Renal cortex interstitium (tissue), 11 donors: ENCODE data around the gene FOXL1. TPM values are rescaled to one million over a fixed set of nuclear protein-coding genes. Genes with fewer than 3 reads are reported as not detected.

Experiments used
- DNase-seq, 11 donors: peaks; one replicate each; pipeline ENCODE4 v3.0.0-alpha.2; 2013; ENCODE audit warnings: low read depth in 9 of 11, low spot score in 4 of 11; ENCODE audit errors: extremely low read depth in 1 of 11
- polyA plus RNA-seq, 3 donors: library from polyadenylated mRNA; unstranded; fragments of 120-200 nt; gene quantifications; one replicate each; pipeline ENCODE4 v1.2.1, GENCODE V29; 2013; ENCODE audit not compliant: insufficient read length in 3 of 3

The FOXL1 gene
- polyA plus RNA-seq, 3 donors = 11.3 to 17.8 (median 16.1) TPM

DNA sequence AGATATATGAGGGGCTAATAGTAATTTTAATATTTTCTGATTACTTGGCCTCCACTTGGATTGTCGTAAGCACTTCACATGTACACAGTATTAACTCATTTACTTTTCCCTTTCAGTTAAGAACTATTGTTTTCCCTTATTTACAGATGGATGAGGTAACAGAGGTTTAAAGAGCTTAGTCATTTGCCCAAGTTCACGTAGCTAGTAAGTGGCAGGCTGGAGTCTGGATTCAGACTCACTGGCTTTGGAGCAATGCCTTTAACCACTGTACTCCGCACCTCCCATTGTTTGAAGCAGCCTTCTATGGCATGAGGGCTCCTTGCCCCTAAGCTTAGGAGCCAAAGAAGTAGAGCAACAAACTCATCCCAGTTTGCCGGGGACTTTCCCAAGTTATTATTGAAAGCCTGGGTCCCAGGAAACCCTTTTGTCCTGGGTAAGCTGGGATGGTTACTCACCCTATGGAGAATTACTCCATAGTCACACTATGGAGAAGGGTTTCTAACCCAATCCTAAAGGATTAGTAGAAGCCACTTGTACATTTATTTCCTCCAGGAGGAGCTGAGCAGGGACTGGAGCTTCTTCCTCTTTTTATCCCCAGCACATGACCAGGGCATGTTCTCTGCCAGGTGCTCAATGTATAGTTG is 12.3 kb downstream of the FOXL1 start:
- DNase-seq = no peak

DNA sequence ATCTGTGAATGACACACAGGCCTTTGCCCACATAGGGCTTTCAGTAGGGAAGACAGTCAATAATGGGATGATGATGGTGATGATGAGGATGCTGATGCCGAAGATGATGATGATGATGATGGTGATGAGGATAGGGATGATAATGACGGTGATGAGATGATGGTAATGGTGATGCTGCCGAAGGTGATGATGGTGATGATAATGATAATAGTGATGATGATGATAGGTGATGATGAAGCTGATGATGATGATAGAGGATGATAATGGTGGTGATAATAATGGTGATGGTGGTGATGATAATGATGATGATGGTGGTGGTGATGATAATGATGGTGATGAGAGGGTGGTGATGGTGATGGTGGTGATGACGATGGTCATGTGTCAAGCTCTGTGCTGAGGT is 12.9 kb downstream of the FOXL1 start:
- no peak for DNase-seq

DNA sequence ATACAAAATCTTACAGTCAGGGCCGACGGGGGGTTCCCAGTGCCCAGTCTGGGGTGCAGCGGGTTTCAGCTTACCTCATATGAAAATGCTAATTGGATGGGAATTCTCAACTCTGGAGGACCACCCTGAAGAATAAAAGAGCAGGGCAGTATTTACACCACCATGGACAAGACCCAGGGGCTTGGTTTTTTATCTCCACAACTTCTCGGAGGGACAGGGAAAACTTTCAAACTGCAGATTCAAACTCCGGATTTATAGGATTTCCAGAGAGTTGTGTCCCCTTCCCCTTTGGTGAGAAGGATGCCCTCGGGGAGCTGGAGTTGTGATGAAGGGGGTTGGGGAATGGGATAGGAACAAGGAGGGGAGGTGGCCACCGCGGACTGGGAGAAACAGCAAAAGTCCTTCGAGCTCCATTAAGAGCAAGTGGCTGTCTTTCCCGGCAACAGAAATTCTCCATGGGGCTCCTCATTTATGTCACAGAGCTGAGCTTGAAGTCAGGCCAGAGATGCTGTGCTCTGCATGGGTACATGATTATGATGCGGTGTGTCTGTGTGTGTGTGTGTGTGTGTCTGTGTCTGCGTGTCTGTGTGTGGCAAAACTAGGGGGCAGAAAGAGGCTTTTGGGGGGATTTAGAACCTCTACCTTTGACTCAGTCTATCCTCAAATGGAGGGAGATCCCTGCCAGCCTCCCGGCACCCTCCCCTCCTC is 15.7 kb downstream of the FOXL1 start:
- DNase-seq = no peak

DNA sequence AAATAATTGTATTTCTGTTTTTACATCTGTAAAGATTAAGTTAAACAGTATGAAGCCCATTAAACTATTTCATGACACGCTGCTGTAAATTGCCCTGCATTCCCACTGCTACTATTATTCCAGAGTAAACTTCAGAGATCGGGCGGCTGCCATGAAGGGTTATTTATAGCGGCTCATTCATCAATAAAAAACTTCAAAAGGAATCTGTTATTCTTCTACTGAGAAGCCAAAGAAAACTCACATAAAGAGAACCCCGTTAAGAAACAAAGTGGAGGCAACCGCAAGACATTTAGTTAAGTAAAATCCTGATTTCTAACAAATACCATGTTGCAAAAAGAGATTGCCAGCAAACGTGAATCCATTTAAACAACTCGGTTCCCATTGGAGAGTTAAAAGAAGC is 16.4 kb downstream of the FOXL1 start:
- peak in 1 of 11 donors; percentile 72 for DNase-seq

DNA sequence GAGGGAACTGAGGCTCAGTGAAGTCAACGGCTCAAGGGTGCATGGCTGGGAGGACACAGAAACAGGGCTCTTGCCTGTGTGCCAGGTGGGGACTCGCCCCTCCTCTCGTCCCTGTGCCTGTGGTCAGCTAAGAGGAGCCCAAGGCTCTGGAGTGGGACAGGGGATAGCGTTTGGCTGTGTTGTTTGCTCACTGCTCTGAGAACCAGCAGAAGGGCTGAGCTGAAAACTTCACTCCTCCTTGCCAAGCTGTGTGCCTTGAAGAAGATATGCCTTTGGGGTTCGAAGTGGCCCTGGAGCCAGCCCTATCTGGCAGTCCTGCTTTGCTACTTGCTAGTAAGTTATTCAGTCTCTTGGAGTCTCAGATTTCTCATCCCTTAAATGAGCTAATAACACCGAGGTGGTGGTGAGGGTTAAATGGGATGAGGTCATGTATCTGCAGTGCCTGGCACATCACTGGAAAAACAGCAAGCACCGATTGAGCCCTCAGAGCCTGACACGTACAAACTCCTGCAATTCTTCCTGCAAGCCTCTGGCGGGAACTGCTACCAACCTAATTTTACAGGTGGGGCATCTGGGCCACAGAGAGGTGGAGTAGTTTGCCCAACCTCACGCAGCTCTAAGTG is 17.7 kb downstream of the FOXL1 start:
- no peak for DNase-seq

DNA sequence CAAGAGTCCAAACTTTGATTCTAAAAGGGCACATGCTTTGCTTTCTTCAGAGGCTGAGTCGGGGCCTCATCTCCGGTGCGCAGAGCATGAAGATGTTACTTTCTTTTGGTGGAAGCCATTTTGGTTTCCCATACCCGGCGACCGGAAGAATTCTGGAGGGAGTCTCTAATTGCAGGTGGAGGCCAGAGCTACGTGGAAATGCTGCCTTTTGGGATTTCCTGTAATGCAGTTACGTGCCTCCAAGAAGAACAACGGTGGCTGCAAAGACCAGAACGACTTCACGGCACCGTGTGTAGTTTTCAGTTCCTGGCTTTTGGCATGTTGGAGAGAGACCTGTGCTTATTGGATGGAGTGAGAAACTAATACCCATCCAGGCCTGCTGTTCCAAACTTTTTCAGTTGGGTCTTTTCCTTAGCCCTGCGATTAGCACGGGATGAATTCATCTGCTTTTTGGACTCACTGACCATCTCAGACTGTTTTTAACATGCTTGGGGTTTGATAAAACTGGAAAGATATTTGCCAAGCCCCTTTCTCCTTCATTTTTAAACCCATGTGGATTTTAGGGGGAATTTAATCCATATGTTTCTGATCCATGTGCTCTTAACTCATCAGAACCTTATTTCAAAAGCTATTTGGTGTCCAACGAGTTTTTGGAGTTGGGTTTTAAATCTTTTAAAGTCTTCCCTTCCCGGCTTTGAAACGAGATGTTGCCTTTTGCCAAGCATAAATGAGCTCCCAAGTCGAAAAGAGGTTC is 19.0 kb downstream of the FOXL1 start:
- no peak for DNase-seq

DNA sequence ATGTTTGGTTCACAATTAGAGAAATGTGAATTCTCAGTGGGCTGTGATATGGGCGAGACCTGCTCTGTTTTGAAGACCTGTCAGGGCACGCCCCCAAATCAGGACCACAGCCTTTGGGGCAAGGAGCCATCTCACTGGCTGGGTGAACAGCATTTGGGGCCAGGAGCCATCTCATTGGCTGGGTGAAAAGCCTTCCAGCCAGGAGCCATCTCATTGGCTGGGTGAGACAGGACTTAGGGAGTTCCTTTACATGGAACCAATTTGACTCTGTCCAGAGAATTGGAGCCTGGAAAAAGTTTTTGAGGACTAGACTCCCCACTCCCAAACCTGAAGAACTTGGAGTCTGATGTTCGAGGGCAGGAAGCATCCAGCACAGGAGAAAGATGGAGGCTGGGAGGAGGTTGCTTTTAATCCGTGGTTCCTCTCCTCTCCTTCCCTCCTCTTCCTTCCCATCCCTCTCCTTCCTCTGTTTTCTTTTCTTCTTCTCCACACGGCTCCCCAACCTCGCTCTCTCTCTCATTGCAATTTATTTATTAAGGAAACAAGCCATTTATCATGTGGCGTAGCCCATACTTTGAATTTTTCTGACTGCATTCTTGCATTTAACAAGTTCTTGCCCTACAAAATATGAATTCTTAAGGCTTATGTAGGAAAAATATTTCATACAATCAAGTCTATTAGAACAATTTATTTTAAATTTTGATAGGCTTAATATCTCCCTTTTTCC is 19.7 kb downstream of the FOXL1 start:
- DNase-seq = no peak

DNA sequence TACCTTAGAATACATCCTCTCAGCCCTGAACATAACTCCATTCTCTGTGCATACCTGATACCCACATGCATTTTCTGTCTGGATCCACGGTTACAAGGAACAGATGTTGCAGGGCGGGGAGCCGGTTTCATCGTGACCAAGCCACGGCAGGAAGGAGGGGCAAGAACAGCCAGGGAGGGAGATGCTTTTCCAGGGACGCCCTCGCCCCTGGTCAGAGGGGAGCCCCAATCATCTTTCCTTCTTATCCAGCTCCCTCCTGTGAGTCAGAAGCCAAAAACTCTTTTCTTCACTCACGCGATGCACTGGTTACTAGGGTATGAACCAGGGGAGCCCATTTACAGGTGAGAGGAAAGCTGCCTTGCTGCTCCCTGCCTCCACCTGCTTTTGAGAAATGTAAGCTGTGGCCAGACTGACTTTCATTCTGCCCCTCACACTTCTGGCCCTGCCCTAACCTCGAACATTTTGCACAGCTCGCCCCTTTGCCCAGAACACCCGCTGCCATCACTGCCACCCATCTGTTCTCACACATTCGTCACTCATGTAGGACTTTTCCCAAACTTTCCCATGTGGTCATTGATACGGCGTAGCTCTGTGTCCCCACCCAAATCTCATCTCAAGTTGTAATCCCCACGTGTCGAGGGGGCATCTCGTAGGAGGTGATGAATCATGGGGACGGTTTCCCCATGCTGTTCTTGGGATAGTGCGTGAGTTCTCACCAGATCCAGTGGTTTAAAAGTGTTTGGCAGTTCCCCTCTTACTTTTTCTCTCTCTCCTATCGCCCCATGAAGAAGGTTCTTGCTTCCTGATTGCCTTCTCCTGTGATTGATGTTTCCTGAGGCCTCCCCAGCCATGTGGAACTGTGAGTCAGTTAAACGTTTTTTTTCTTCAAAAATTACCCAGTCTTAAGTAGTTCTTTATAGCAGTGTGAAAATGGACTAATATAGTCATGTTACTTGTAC is 20.5 kb downstream of the FOXL1 start:
- DNase-seq = no peak

DNA sequence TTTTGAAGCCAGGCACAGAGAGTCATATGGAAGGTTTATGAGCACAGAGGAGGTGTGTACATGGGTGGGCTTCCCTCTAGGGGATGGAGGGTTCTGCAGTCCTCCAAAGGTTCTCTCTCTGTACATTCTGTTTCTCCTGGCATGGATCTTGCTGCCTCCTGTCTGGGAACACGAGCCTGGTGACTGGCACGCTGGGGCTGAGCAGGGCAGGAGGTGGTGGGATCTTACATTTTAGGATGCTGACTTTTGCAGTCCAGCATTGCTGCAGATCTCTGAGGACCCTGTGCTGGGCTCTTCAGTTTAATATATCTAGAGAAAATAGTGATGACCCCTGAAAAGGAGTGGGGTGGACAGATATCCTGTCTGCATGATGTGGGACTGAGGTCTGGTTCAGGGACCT is 23.0 kb downstream of the FOXL1 start:
- no peak for DNase-seq

DNA sequence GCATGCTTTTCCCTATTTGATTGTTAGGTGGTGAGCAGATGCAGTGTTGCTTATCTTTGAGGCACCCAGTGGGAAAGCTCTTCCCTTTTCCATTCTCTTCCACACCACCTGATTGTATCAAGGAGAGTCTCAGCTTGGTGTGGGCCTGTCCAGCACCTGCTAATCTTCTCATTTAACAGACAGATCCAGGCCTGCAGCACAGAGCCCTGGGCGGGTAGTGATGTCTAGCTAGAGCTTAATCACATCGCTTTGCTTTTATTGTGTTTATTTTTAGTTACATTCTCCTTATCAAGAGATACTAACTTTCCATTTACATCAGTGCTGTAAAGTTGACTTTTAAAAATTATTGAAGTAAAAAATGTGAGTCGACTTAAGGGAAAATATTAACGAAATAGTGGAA is 24.2 kb downstream of the FOXL1 start:
- DNase-seq = no peak

DNA sequence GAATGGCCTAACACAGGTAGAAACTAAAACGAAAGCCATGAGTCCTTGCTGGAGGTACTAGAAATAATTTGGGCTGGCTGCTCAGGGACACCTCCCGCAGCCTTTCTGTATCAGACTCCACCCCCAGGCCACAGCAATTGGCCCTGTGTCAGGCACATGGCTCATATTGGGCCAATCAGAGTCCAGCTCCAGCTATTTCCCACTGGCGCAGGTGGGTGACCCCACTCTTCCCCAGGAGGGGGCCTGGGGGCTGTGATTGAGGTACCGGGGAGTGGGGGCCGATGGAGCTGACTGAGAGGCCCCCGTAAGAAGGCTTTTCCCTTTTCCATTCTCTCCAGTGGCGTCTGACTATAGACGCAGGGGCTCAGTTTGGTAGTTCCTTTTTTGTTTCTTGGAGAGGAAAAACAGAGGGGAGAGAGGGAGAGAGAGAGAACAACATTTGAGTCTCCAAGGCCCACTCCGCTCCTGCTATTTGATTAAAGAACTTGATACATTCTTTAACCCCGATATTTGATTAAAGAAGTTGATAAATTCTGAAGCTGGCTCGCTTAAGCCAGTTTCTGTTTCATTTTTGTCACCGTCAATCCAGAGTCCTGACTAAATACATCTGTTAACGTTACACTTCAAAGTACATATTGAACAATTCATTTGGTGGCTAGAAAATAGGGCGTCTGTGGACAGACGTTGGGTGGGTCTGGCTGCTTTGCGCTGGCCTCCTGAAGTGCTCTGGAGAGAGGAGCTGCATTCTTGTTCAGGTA is 26.3 kb downstream of the FOXL1 start:
- no peak for DNase-seq

DNA sequence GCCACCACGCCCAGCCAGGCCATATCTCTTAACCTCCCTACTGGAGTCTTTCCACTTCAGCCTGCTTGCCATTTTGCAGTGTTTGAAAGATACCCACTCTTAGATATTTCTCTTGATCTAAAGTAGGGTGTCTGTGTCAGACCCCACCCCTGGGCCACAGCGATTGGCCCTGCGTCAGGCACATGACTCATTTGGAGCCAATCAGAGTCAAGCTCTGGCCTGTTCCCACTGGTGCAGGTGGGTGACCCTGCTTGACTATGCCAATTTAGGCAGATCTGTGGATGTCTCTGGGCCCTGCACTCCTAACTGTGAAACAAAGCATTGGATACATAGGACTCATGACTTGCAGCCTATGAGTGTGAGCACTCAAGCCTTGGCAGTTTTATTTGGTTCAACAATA is 27.6 kb downstream of the FOXL1 start:
- no peak for DNase-seq

DNA sequence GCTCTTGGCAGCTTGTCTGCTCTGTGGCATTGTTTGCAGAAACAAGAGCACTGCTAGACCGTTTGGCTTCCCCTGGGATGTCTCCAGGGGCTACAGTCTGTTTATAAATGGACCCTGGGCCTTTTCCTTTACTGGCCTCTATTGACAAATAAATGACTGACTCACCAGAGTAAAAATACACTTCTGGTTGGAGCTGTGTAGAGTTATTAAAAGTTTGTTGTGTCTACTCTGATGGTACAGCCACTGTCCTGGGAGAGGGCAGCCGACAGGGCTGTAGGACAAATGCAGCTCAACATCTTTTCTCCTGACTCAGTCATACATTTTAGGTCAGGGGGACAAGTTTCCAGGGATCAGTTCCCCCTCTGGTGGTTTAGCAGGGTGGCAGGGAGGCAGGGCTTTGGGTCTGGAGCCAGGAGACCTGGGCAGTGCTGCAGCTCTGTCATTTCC is 30.0 kb downstream of the FOXL1 start:
- no peak for DNase-seq

DNA sequence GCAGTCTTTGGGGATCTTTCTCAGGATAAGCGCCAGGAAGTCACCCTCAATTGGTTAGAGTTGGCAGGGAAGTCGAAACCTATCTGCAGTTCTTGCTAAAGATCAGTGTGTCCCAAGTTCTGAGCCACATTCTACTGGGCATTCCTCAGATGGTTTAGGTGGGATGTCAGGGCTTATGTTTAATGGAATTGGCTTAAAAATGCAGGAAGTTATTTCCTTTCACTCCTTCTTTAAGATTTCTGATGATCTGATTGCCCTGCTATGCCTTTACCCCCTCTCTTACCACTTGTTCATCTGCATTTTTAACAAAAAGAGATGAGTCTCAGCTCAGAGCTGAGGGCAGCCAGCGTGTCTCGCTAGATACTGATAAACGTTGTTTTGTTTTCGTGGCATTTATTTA is 30.8 kb downstream of the FOXL1 start:
- no peak for DNase-seq

DNA sequence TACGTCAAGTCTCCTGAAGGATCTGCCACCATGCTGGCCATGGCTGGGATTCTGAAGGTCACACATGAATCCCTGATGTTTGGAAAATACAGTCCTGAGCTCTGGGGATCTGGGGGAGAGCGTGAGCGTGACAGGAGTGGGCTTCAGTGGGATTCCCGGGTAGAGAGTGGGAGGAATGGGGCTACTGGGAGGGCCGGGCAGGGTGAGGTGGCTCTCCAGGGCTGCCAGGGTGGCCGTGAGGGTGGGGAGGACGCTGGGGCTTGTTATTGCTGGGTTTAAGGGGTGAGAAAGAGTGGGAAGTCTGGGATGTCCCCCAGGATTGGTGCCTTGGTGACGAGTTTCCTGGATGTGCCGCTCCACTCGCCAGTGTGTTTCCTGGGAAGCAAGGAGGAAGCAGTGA is 31.3 kb downstream of the FOXL1 start:
- DNase-seq = no peak

DNA sequence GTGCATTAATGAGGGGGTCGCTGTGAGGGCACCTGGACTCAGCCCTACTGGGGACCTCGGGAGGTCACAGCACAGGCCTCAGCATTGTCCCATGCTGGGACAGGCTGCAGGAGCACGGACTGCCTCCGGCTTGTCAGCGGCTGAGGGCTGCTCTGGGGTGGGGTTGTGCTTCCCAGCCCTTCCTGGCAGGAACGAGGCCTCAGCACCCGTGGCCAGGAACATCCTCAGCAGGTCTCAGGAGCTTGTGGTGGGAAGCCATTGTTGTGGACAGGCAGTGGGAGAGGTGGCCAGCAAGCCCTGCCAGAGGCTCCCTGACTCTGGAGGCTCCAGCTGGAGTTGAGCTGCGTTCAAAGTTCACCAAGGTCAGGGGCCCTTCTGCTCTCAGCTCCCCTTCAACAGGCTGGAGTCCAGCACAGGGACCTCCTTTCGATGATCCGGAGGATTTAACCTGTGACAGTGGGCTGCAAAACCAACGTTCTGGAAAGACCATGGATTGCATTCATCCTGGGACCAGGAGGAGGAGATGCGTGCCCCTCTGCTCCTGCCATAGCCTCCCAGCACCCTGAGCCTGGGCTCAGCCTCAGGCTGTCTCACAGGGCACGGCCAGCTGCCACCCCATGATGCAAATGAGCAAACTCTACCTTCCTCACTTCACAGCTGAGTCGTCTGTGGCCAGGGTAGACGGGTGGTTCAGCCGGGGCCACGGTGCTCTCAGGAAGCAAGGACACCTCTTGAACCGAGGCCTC is 32.6 kb downstream of the FOXL1 start:
- no peak for DNase-seq

DNA sequence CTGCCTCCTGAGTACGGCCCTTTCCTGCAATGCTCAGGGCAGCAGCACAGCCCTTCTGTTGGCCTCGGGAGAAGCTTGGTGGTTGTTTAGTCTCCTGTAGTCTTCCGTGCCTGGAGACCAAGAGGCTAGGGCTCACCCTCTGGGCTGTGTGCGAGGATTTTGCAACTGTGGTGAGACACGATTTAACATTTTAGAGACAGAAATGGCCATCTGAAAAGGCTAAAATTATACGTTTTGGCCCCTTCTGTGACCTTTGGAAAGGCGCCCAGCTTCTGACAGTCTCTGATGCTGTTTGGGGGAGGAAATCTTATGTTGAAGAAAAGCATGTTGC is 33.1 kb downstream of the FOXL1 start:
- DNase-seq = peak in 10 of 11 donors; percentile 56 to 81 (median 72)
